AG04449 (cell line): ENCODE results near the gene COA6.
"Not testable (repeated sequence)": the region's sequence is repeated elsewhere in the genome, so short reads cannot be mapped to it uniquely, and the experiment has no call there.

ENCODE experiments used
- CTCF ChIA-PET: fragments of 350-600 bp; formaldehyde crosslinking; extraction: SDS; loops from one replicate; lab custom pipeline; 2021; ENCODE audit warnings: antibody characterized with exemption; lab: Yijun Ruan, JAX
- POLR2A ChIA-PET: fragments of 400-600, 350-600 bp; formaldehyde crosslinking; extraction: SDS; loops from one replicate; lab custom pipeline; 2020; ENCODE audit warnings: antibody characterized with exemption, inconsistent platforms; lab: Yijun Ruan, JAX
- DNase-seq: peaks from one replicate; pipeline ENCODE4 v3.0.0-alpha.2; 2010; ENCODE audit warnings: low read depth, low spot score
- H3K4me3 ChIP-seq: 2 replicates; pipeline ENCODE4 v1.5.1; 2011; ENCODE audit warnings: low read depth, mild to moderate bottlenecking, control low read depth, low read length
- TF ChIP-seq, protein P1 (sequence below): IDR thresholded peaks from one replicate; pipeline ENCODE4 v1.5.1; 2011; ENCODE audit warnings: mild to moderate bottlenecking, moderate library complexity, low read length, control low read depth, inconsistent platforms; ENCODE audit not compliant: insufficient read depth; ENCODE audit errors: missing control alignments

Gene COA6

DNA sequence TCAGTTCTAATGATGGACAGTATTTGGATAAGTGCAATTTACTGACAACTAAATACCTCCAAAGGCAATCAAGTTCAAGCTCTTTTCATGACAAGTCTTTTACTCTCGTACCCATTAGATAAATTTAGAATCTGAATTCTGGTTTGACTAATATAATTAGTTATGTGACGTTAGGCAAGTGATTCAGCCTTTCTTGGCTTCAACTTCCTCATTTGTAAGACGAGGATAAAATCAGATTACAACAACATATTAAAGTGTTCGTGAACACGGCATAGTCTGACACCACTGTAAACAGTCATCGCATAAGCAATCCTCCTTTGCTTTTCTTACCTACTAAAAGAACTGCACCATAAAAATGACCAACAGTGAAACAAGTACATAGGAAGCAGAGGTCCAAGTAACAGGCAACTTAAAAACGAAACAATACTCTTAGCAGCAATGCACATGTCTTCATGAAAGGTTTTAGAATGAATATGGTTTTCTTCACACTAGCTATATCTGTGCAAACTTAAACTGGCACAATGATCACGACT is 25.7 kb downstream of the COA6 start:
- TF ChIP-seq, protein P1, sequence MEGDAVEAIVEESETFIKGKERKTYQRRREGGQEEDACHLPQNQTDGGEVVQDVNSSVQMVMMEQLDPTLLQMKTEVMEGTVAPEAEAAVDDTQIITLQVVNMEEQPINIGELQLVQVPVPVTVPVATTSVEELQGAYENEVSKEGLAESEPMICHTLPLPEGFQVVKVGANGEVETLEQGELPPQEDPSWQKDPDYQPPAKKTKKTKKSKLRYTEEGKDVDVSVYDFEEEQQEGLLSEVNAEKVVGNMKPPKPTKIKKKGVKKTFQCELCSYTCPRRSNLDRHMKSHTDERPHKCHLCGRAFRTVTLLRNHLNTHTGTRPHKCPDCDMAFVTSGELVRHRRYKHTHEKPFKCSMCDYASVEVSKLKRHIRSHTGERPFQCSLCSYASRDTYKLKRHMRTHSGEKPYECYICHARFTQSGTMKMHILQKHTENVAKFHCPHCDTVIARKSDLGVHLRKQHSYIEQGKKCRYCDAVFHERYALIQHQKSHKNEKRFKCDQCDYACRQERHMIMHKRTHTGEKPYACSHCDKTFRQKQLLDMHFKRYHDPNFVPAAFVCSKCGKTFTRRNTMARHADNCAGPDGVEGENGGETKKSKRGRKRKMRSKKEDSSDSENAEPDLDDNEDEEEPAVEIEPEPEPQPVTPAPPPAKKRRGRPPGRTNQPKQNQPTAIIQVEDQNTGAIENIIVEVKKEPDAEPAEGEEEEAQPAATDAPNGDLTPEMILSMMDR, result no peak
- ChIA-PET CTCF (no interaction called here), POLR2A (no interaction called here)
- no peak for DNase-seq
- H3K4me3 ChIP-seq, result no peak overlapping the region

DNA sequence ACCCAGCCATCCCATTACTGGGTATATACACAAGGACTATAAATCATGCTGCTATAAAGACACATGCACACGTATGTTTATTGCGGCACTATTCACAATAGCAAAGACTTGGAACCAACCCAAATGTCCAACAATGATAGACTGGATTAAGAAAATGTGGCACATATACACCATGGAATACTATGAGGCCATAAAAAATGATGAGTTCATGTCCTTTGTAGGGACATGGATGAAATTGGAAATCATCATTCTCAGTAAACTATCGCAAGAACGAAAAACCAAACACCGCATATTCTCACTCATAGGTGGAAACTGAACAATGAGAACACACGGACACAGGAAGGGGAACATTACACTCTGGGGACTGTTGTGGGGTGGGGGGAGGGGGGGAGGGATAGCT is 26.3 kb downstream of the COA6 start:
- H3K4me3 ChIP-seq, POLR2A ChIA-PET, DNase-seq, CTCF ChIA-PET: not testable (repeated sequence)

DNA sequence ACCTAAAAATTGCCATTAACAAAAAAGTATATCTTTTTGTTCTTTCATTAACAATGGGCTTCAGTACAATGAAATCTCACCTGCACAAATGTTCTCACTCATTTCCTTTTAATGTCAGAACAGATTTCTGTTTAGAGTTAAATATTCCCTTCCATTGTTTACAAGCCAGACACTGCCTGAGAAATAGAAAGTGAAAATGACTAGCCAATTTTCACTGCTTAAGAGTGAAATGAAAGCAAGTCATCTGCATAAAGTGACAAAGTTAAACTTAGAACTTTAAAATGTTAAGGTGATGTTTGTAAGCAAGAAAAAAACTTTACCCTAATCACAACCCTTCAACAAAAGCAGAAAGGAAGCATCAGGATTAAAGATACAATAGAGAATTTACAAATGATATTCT is 27.5 kb downstream of the COA6 start:
- ChIA-PET POLR2A (no interaction called here), CTCF (no interaction called here)
- DNase-seq, result no peak
- no peak overlapping the region for H3K4me3 ChIP-seq
- TF ChIP-seq, protein P1, result no peak

DNA sequence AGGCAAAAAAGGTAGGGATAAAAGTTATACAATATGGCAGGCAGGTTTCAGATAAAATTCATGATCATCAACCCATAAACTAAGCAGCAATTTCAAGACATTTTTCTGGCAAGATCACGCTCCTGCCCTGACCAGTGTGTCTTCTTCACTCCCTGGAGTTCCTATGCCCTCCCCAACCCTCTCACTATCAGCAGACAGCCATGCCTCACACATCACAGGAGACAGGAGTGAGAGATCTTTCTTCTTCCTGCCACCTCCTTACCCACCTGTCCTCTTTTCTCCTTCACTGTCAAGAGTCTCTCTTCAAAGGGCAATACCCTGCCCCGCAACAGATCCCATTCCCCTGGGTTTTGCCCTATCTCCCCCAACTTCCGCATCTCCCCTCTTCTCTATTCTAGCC is 28.4 kb downstream of the COA6 start:
- CTCF ChIA-PET, result no interaction called here

DNA sequence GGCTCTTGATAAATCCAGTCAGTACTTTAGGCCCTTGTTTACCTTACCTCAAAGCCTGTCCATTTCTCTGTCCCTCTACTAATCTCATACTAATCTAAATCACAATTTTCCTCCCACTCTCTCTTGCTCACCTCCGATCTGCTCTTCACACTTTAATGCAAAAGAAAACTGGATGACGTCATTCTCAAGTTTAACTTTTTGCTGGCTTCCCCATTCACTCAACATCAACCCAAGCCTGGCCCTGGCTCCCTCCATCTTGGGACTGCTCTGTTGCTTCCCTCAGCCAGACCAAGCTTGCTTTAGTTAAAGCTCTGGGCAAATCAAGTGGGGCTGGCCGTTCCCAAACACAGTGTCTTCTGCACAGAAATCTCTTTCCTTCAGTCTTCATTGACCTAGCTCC is 29.7 kb downstream of the COA6 start:
- ChIA-PET CTCF (no interaction called here), POLR2A (no interaction called here)
- DNase-seq, result no peak
- TF ChIP-seq, protein P1, result no peak
- H3K4me3 ChIP-seq, result no peak overlapping the region

More for the DNA sequence above, 28.4 kb downstream of the COA6 start:
- POLR2A ChIA-PET, result no interaction called here
- no peak for DNase-seq
- TF ChIP-seq, protein P1, result no peak
- H3K4me3 ChIP-seq, result no peak overlapping the region

DNA sequence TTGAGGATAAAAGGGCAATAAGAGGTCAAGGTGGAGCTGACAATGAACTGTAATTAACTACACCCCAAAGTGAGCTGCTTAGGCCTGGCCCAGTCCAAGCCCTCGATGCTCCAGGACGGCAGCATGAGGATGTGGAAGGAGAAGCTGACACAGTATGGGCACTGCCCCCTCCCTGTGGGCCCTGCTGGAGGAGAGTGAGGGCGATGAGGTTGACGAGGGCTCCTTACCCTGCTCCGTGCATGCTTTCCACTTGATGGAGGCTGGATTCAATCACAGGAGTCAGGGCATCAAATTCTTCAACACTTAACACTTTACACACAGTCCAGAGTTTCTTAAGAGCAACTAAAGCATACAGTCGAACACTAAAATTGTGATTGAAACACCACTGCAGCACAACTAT is 32.4 kb downstream of the COA6 start:
- ChIA-PET CTCF (interaction anchor here (0.8 kb wide), 1 partner anchor 291 kb away, joined by 3 read pairs; no protein-coding TSS in a partner anchor), POLR2A (no interaction called here)
- TF ChIP-seq, protein P1, result no peak
- no peak overlapping the region for H3K4me3 ChIP-seq
- no peak for DNase-seq

DNA sequence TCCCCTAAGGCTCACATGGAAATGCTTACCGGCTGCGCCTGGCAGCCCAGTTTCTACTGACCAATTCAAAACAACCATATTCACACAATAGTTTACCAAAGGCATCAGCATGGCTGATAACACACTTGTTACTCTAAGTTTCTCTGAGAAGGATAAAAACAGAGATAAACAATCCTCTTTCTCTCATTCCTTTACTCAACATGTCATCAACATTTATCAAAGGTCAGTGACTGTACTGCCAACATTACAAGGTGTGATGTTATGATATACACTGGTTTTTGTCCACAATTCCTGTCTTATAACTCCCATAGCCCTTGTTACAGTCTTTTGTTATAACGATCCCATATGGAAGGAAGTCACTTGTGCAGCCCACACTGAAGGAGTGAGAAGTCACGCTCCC is 33.6 kb downstream of the COA6 start:
- TF ChIP-seq, protein P1, result no peak
- H3K4me3 ChIP-seq, result no peak overlapping the region
- DNase-seq, result no peak
- POLR2A ChIA-PET, result no interaction called here
- CTCF ChIA-PET, result no interaction called here
